ENCODE measurements around the gene HEATR5A.

- TF ChIP-seq CTCF (conservative IDR thresholded peaks at IDR 0.05; ENCODE audit: low read depth in 2 of 2) (no peak), POLR2AphosphoS5 (IDR thresholded peaks at IDR 0.05; ENCODE audit: low read depth) (no peak), STAT1 (IDR thresholded peaks at IDR 0.05; ENCODE audit: unreplicated experiment) (no peak), EZH2phosphoT487 (IDR thresholded peaks at IDR 0.05; ENCODE audit: unreplicated experiment) (no peak), ETS1 (IDR thresholded peaks at IDR 0.05) (no peak), CREB1 (CRISPR knock-in tag; IDR thresholded peaks at IDR 0.05; ENCODE audit: low read depth) (no peak)
These were observed 19.2 kb upstream of the HEATR5A start for GRCh38 chr14:31439561-31439960.

All from GM23338 (cell line).